HepG2 (cell line): ENCODE results near the gene THAP9. TPM values are rescaled to one million over a fixed set of nuclear protein-coding genes. Genes with fewer than 3 reads are reported as not detected.
A peak's percentile ranks its signal among the peaks of the same experiment; 100 is the strongest.

Experiments used
- CTCF ChIP-seq: sonication (generic); formaldehyde crosslinking; IDR thresholded peaks from 2 replicates; pipeline ENCODE4 v1.5.0; 2020; ENCODE audit warnings: mild to moderate bottlenecking, missing genetic modification reagents, moderate library complexity
- DR1 ChIP-seq: sonication (generic); formaldehyde crosslinking; IDR thresholded peaks from 2 replicates; pipeline ENCODE4 v1.8.0; 2021; ENCODE audit warnings: mild to moderate bottlenecking, missing genetic modification reagents, inconsistent platforms
- MAFG ChIP-seq: sonication (generic); formaldehyde crosslinking; IDR thresholded peaks from 2 replicates; pipeline ENCODE4 v1.5.1; 2020; ENCODE audit warnings: mild to moderate bottlenecking, missing genetic modification reagents
- PHF21A ChIP-seq: sonication (generic); formaldehyde crosslinking; IDR thresholded peaks from 2 replicates; pipeline ENCODE4 v1.5.0; 2020; ENCODE audit warnings: mild to moderate bottlenecking, missing genetic modification reagents
- PLSCR1 ChIP-seq: sonication (generic); formaldehyde crosslinking; IDR thresholded peaks from 2 replicates; pipeline ENCODE4 v1.5.0; 2020; ENCODE audit warnings: missing genetic modification reagents, mild to moderate bottlenecking, borderline replicate concordance
- REXO4 ChIP-seq: sonication (generic); formaldehyde crosslinking; IDR thresholded peaks from 2 replicates; pipeline ENCODE4 v1.8.0; 2022; ENCODE audit warnings: missing genetic modification reagents, mild to moderate bottlenecking, borderline replicate concordance
- ZMYM2 ChIP-seq: sonication (generic); formaldehyde crosslinking; IDR thresholded peaks from 2 replicates; pipeline ENCODE4 v1.8.0; 2022; ENCODE audit warnings: mild to moderate bottlenecking, missing genetic modification reagents
- ZNF138 ChIP-seq: sonication (generic); formaldehyde crosslinking; IDR thresholded peaks from 2 replicates; pipeline ENCODE4 v1.5.0; 2020; ENCODE audit warnings: mild to moderate bottlenecking, low read depth, missing genetic modification reagents
- ZNF543 ChIP-seq: sonication (generic); formaldehyde crosslinking; IDR thresholded peaks from 2 replicates; pipeline ENCODE4 v1.4.0; 2020; ENCODE audit warnings: mild to moderate bottlenecking, missing genetic modification reagents
- ZNF572 ChIP-seq: sonication (generic); formaldehyde crosslinking; IDR thresholded peaks from 2 replicates; pipeline ENCODE4 v1.5.1; 2020; ENCODE audit warnings: mild to moderate bottlenecking, missing genetic modification reagents
- polyA plus RNA-seq, 8 experiments: library from polyadenylated mRNA; depleted of rRNA in 3 of 8; stranded (reverse) in 7 of 8; unstranded in 1 of 8; fragments of >200 nt; fragmentation: Illumina TruSeq in 4 of 8; extraction: Trizol in 4 of 8; gene quantifications; 2 replicates each; pipeline versions ENCODE4 v1.2.1 to v1.2.3, GENCODE V29; 2011 to 2016; ENCODE audit warnings: low read depth in 4 of 8, missing spikeins in 1 of 8, mixed read lengths in 1 of 8; ENCODE audit not compliant: insufficient read depth in 1 of 8
- total RNA-seq, 5 experiments: library from RNA; depleted of rRNA; stranded (reverse); fragments of >200 nt; fragmentation: Illumina TruSeq; extraction: Trizol; gene quantifications; 2 replicates each; pipeline ENCODE4 v1.2.3, GENCODE V29; 2016; ENCODE audit warnings: low read depth in 1 of 5
- TF ChIP-seq, protein P1 (sequence below): sonication (generic); formaldehyde crosslinking; IDR thresholded peaks from 2 replicates; pipeline ENCODE4 v1.5.0; 2020; ENCODE audit warnings: missing genetic modification reagents
- TF ChIP-seq, protein P2 (sequence below): IDR thresholded peaks from 2 replicates; pipeline ENCODE4 v1.6.1; 2016; ENCODE audit warnings: mild to moderate bottlenecking
- TF ChIP-seq, protein P3 (sequence below): sonication (generic); formaldehyde crosslinking; IDR thresholded peaks from 2 replicates; pipeline ENCODE4 v1.4.0; 2020; ENCODE audit warnings: missing genetic modification reagents, borderline replicate concordance
- TF ChIP-seq, protein P4 (sequence below): fragments of 450-650 bp; IDR thresholded peaks from 2 replicates; pipeline ENCODE4 v1.6.1; 2017; ENCODE audit warnings: mild to moderate bottlenecking
- TF ChIP-seq, protein P5 (sequence below): sonication (generic); formaldehyde crosslinking; IDR thresholded peaks from 2 replicates; pipeline ENCODE4 v1.5.1; 2020; ENCODE audit warnings: mild to moderate bottlenecking, missing genetic modification reagents, borderline replicate concordance

Gene THAP9
- total and polyA plus RNA-seq, 2 of the 13 experiments (the other 11 are each of a cell fraction or from before 2014, with no cell fraction given): 6.0 to 7.2 TPM

- TF ChIP-seq, protein P1, sequence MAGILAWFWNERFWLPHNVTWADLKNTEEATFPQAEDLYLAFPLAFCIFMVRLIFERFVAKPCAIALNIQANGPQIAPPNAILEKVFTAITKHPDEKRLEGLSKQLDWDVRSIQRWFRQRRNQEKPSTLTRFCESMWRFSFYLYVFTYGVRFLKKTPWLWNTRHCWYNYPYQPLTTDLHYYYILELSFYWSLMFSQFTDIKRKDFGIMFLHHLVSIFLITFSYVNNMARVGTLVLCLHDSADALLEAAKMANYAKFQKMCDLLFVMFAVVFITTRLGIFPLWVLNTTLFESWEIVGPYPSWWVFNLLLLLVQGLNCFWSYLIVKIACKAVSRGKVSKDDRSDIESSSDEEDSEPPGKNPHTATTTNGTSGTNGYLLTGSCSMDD (CRISPR knock-in tag): no peak
- TF ChIP-seq, protein P2, sequence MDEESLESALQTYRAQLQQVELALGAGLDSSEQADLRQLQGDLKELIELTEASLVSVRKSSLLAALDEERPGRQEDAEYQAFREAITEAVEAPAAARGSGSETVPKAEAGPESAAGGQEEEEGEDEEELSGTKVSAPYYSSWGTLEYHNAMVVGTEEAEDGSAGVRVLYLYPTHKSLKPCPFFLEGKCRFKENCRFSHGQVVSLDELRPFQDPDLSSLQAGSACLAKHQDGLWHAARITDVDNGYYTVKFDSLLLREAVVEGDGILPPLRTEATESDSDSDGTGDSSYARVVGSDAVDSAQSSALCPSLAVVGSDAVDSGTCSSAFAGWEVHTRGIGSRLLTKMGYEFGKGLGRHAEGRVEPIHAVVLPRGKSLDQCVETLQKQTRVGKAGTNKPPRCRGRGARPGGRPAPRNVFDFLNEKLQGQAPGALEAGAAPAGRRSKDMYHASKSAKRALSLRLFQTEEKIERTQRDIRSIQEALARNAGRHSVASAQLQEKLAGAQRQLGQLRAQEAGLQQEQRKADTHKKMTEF (CRISPR knock-in tag): peak; percentile 97
- TF ChIP-seq PHF21A (CRISPR knock-in tag): peak; percentile 83
- no peak for TF ChIP-seq PLSCR1 (CRISPR knock-in tag)
- no peak for TF ChIP-seq REXO4 (CRISPR knock-in tag)
- TF ChIP-seq ZNF572: peak; percentile 3; the same call in 1 of the 2 replicates
- TF ChIP-seq, protein P3, sequence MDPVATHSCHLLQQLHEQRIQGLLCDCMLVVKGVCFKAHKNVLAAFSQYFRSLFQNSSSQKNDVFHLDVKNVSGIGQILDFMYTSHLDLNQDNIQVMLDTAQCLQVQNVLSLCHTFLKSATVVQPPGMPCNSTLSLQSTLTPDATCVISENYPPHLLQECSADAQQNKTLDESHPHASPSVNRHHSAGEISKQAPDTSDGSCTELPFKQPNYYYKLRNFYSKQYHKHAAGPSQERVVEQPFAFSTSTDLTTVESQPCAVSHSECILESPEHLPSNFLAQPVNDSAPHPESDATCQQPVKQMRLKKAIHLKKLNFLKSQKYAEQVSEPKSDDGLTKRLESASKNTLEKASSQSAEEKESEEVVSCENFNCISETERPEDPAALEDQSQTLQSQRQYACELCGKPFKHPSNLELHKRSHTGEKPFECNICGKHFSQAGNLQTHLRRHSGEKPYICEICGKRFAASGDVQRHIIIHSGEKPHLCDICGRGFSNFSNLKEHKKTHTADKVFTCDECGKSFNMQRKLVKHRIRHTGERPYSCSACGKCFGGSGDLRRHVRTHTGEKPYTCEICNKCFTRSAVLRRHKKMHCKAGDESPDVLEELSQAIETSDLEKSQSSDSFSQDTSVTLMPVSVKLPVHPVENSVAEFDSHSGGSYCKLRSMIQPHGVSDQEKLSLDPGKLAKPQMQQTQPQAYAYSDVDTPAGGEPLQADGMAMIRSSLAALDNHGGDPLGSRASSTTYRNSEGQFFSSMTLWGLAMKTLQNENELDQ (CRISPR knock-in tag): peak; percentile 8; the same call in 1 of the 2 replicates
- TF ChIP-seq ZMYM2: peak; percentile 72
- peak; percentile 96 for TF ChIP-seq DR1
- peak; percentile 71 for TF ChIP-seq CTCF (CRISPR knock-in tag)
- TF ChIP-seq ZNF138 (CRISPR knock-in tag): 0 out of 2 replicates have a peak, but pooled peaks have one; percentile 66
- TF ChIP-seq, protein P4, sequence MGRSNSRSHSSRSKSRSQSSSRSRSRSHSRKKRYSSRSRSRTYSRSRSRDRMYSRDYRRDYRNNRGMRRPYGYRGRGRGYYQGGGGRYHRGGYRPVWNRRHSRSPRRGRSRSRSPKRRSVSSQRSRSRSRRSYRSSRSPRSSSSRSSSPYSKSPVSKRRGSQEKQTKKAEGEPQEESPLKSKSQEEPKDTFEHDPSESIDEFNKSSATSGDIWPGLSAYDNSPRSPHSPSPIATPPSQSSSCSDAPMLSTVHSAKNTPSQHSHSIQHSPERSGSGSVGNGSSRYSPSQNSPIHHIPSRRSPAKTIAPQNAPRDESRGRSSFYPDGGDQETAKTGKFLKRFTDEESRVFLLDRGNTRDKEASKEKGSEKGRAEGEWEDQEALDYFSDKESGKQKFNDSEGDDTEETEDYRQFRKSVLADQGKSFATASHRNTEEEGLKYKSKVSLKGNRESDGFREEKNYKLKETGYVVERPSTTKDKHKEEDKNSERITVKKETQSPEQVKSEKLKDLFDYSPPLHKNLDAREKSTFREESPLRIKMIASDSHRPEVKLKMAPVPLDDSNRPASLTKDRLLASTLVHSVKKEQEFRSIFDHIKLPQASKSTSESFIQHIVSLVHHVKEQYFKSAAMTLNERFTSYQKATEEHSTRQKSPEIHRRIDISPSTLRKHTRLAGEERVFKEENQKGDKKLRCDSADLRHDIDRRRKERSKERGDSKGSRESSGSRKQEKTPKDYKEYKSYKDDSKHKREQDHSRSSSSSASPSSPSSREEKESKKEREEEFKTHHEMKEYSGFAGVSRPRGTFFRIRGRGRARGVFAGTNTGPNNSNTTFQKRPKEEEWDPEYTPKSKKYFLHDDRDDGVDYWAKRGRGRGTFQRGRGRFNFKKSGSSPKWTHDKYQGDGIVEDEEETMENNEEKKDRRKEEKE: no peak
- TF ChIP-seq MAFG (CRISPR knock-in tag): no peak
- TF ChIP-seq, protein P5, sequence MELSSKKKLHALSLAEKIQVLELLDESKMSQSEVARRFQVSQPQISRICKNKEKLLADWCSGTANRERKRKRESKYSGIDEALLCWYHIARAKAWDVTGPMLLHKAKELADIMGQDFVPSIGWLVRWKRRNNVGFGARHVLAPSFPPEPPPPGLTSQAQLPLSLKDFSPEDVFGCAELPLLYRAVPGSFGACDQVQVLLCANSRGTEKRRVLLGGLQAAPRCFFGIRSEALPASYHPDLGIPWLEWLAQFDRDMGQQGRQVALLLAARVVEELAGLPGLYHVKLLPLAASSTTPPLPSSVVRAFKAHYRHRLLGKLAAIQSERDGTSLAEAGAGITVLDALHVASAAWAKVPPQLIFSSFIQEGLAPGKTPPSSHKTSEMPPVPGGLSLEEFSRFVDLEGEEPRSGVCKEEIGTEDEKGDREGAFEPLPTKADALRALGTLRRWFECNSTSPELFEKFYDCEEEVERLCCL: no peak
- peak; percentile 85; the same call in 1 of the 2 replicates for TF ChIP-seq ZNF543 (CRISPR knock-in tag)
Observed at GRCh38 chr4:82890901-82891706, 9.4 kb upstream of the THAP9 start, which contains the start of gene SEC31A (continued).
